Frontal cortex (tissue), 4 donors: ENCODE measurements around the gene UBE2E1. TPM values are rescaled to one million over a fixed set of nuclear protein-coding genes. Genes with fewer than 3 reads are reported as not detected.
"Not testable (repeated sequence)": the region's sequence is repeated elsewhere in the genome, so short reads cannot be mapped to it uniquely, and the experiment has no call there.

Experiments used
- DNase-seq, 2 donors: peaks; one replicate each; pipeline ENCODE4 v3.0.0; 2012; ENCODE audit warnings: low spot score in 2 of 2
- FAIRE-seq: peaks from 2 replicates; lab custom pipeline; 2012; peaks lifted over from hg19 to GRCh38; lab: Jason Lieb, UNC
- total RNA-seq: library from RNA; depleted of rRNA; stranded (reverse); fragments of >200 nt; gene quantifications from one replicate; pipeline ENCODE4 v1.2.3, GENCODE V29; 2014
- donor health status: control.
- donor health status: control.
- donor health status: control.

UBE2E1 gene
- total RNA-seq, 1 donor from 2014 or later, result 112 TPM

- FAIRE-seq, result no peak
- no peak for DNase-seq
Measured at GRCh38 chr3:23909341-23909740, 103.6 kb downstream of the UBE2E1 start.

GRCh38 chr3:23911397-23911796 lies 105.6 kb downstream of the UBE2E1 start:
- no peak for FAIRE-seq
- no peak for DNase-seq

GRCh38 chr3:23912335-23912734 lies 106.6 kb downstream of the UBE2E1 start:
- not testable (repeated sequence) for FAIRE-seq, DNase-seq

GRCh38 chr3:23913182-23913581 lies 107.4 kb downstream of the UBE2E1 start:
- no peak for DNase-seq

GRCh38 chr3:23913873-23914743 lies 108.4 kb downstream of the UBE2E1 start:
- FAIRE-seq (no peak), DNase-seq (no peak)

More at GRCh38 chr3:23913182-23913581, 107.4 kb downstream of the UBE2E1 start:
- no peak for FAIRE-seq

- peak in 1 of 2 donors; percentile 15 for DNase-seq
- FAIRE-seq, result no peak
Measured at GRCh38 chr3:23915537-23916108, 109.9 kb downstream of the UBE2E1 start.

GRCh38 chr3:23916152-23916885 lies 110.6 kb downstream of the UBE2E1 start:
- DNase-seq, result peak in 1 of 2 donors; percentile 42
- FAIRE-seq, result no peak

GRCh38 chr3:23916886-23917678 lies 111.3 kb downstream of the UBE2E1 start, which contains the start of the genes NKIRAS1 and RPL15:
NKIRAS1 (minus strand) TSS chr3:23916990; CDS start chr3:23910904, 6,086 bp downstream.
RPL15 (plus strand) TSS chr3:23917132; CDS start chr3:23917860, 728 bp downstream.
- DNase-seq, result peak; percentile 83 to 93
- FAIRE-seq, result no peak

- not testable (repeated sequence) for DNase-seq, FAIRE-seq
Measured at GRCh38 chr3:23917679-23918303, 112.0 kb downstream of the UBE2E1 start.

GRCh38 chr3:23918331-23918730 lies 112.6 kb downstream of the UBE2E1 start:
- FAIRE-seq, DNase-seq: not testable (repeated sequence)

- no peak for DNase-seq
- no peak for FAIRE-seq
Measured at GRCh38 chr3:23919628-23920027, 113.9 kb downstream of the UBE2E1 start.

- DNase-seq, result no peak
- FAIRE-seq, result no peak
Measured at GRCh38 chr3:23920151-23920655, 114.4 kb downstream of the UBE2E1 start.

GRCh38 chr3:23921052-23921511 lies 115.3 kb downstream of the UBE2E1 start:
- no peak for FAIRE-seq
- DNase-seq, result no peak

- DNase-seq (no peak), FAIRE-seq (no peak)
Measured at GRCh38 chr3:23923786-23924185, 118.0 kb downstream of the UBE2E1 start.

GRCh38 chr3:23926246-23926645 lies 120.5 kb downstream of the UBE2E1 start:
- DNase-seq (no peak), FAIRE-seq (no peak)

- no peak for FAIRE-seq
- peak in 1 of 2 donors; percentile 25 for DNase-seq
Measured at GRCh38 chr3:23926736-23927135, 121.0 kb downstream of the UBE2E1 start.

GRCh38 chr3:23928524-23928923 lies 122.8 kb downstream of the UBE2E1 start:
- DNase-seq, result no peak
- no peak for FAIRE-seq

GRCh38 chr3:23931597-23931996 lies 125.8 kb downstream of the UBE2E1 start:
- DNase-seq (no peak), FAIRE-seq (no peak)

GRCh38 chr3:23932571-23932970 lies 126.8 kb downstream of the UBE2E1 start:
- no peak for FAIRE-seq

More at GRCh38 chr3:23932571-23932970, 126.8 kb downstream of the UBE2E1 start:
- DNase-seq, result no peak
